ENCODE measurements around the gene RSRC2. TPM values are rescaled to one million over a fixed set of nuclear protein-coding genes. Genes with fewer than 3 reads are reported as not detected.
"Not testable (repeated sequence)": the region's sequence is repeated elsewhere in the genome, so short reads cannot be mapped to it uniquely, and the experiment has no call there.

The RSRC2 gene
- total RNA-seq, 1 donor from 2014 or later = 37.1 TPM

GRCh38 chr12:122471324-122472226 is 55.2 kb downstream of the RSRC2 start:
- peak overlapping the region in 1 of 3 donors; percentile 7 for H3K9ac ChIP-seq (ENCODE audit: low read depth in 1 of 3, low read length in 3 of 3)
- H3K27ac ChIP-seq (ENCODE audit: low read depth, low read length) = peak overlapping the region; percentile 48

GRCh38 chr12:122470576-122470975 is 56.2 kb downstream of the RSRC2 start:
- not testable (repeated sequence) for H3K4me3 ChIP-seq (ENCODE audit: low read length in 3 of 3); H3K9ac ChIP-seq (ENCODE audit: low read depth in 1 of 3, low read length in 3 of 3); H3K4me1 ChIP-seq (ENCODE audit: control insufficient read depth in 3 of 3, insufficient read depth in 3 of 3, low read length in 3 of 3); H3K27ac ChIP-seq (ENCODE audit: low read depth, low read length); H3K9me3 ChIP-seq (ENCODE audit: control insufficient read depth in 3 of 3, low read length in 3 of 3); H3K27me3 ChIP-seq (ENCODE audit: control insufficient read depth in 3 of 3, insufficient read depth in 3 of 3, low read length in 3 of 3)
- peaks cover 21 to 23% (median 21%) of the 10 kb centered on the region in 3 donors for H3K36me3 ChIP-seq (ENCODE audit: control insufficient read depth in 3 of 3, insufficient read depth in 3 of 3, low read length in 3 of 3)

More at GRCh38 chr12:122471324-122472226, 55.2 kb downstream of the RSRC2 start:
- no peaks in the 10 kb centered on the region for H3K9me3 ChIP-seq (ENCODE audit: control insufficient read depth in 3 of 3, low read length in 3 of 3)
- H3K36me3 ChIP-seq (ENCODE audit: control insufficient read depth in 3 of 3, insufficient read depth in 3 of 3, low read length in 3 of 3) = peaks cover 31 to 33% (median 31%) of the 10 kb centered on the region in 3 donors
- H3K4me1 ChIP-seq (ENCODE audit: control insufficient read depth in 3 of 3, insufficient read depth in 3 of 3, low read length in 3 of 3) = peaks cover 0 to 3% (median 3%) of the 10 kb centered on the region in 3 donors
- no peak overlapping the region for H3K4me3 ChIP-seq (ENCODE audit: low read length in 3 of 3)
- no peaks in the 10 kb centered on the region for H3K27me3 ChIP-seq (ENCODE audit: control insufficient read depth in 3 of 3, insufficient read depth in 3 of 3, low read length in 3 of 3)

- H3K4me3 ChIP-seq (ENCODE audit: low read length in 3 of 3); H3K27me3 ChIP-seq (ENCODE audit: control insufficient read depth in 3 of 3, insufficient read depth in 3 of 3, low read length in 3 of 3); H3K4me1 ChIP-seq (ENCODE audit: control insufficient read depth in 3 of 3, insufficient read depth in 3 of 3, low read length in 3 of 3); H3K9ac ChIP-seq (ENCODE audit: low read depth in 1 of 3, low read length in 3 of 3); H3K9me3 ChIP-seq (ENCODE audit: control insufficient read depth in 3 of 3, low read length in 3 of 3); H3K27ac ChIP-seq (ENCODE audit: low read depth, low read length): not testable (repeated sequence)
- peaks cover 16% of the 10 kb centered on the region in 3 donors for H3K36me3 ChIP-seq (ENCODE audit: control insufficient read depth in 3 of 3, insufficient read depth in 3 of 3, low read length in 3 of 3)
These were observed 56.9 kb downstream of the RSRC2 start for GRCh38 chr12:122469856-122470255.

- Histone ChIP-seq H3K27me3 (ENCODE audit: control insufficient read depth in 3 of 3, insufficient read depth in 3 of 3, low read length in 3 of 3) (no peaks in the 10 kb centered on the region), H3K9me3 (ENCODE audit: control insufficient read depth in 3 of 3, low read length in 3 of 3) (no peaks in the 10 kb centered on the region), H3K27ac (ENCODE audit: low read depth, low read length) (no peak overlapping the region), H3K36me3 (ENCODE audit: control insufficient read depth in 3 of 3, insufficient read depth in 3 of 3, low read length in 3 of 3) (peaks cover 0 to 3% (median 2%) of the 10 kb centered on the region in 3 donors), H3K9ac (ENCODE audit: low read depth in 1 of 3, low read length in 3 of 3) (no peak overlapping the region), H3K4me1 (ENCODE audit: control insufficient read depth in 3 of 3, insufficient read depth in 3 of 3, low read length in 3 of 3) (peaks cover 0 to 3% (median 3%) of the 10 kb centered on the region in 3 donors), H3K4me3 (ENCODE audit: low read length in 3 of 3) (no peak overlapping the region)
These were observed 58.8 kb downstream of the RSRC2 start for GRCh38 chr12:122467983-122468382.

GRCh38 chr12:122464317-122465042 is 62.3 kb downstream of the RSRC2 start:
- H3K27ac ChIP-seq (ENCODE audit: low read depth, low read length) = peak overlapping the region; percentile 28
- H3K4me1 ChIP-seq (ENCODE audit: control insufficient read depth in 3 of 3, insufficient read depth in 3 of 3, low read length in 3 of 3) = not testable (repeated sequence)

GRCh38 chr12:122460641-122461040 is 66.1 kb downstream of the RSRC2 start:
- Histone ChIP-seq H3K9ac (ENCODE audit: low read depth in 1 of 3, low read length in 3 of 3) (no peak overlapping the region), H3K27me3 (ENCODE audit: control insufficient read depth in 3 of 3, insufficient read depth in 3 of 3, low read length in 3 of 3) (no peaks in the 10 kb centered on the region), H3K4me1 (ENCODE audit: control insufficient read depth in 3 of 3, insufficient read depth in 3 of 3, low read length in 3 of 3) (no peaks in the 10 kb centered on the region)

More at GRCh38 chr12:122464317-122465042, 62.3 kb downstream of the RSRC2 start:
- not testable (repeated sequence) for H3K9me3 ChIP-seq (ENCODE audit: control insufficient read depth in 3 of 3, low read length in 3 of 3); H3K4me3 ChIP-seq (ENCODE audit: low read length in 3 of 3); H3K27me3 ChIP-seq (ENCODE audit: control insufficient read depth in 3 of 3, insufficient read depth in 3 of 3, low read length in 3 of 3); H3K9ac ChIP-seq (ENCODE audit: low read depth in 1 of 3, low read length in 3 of 3); H3K36me3 ChIP-seq (ENCODE audit: control insufficient read depth in 3 of 3, insufficient read depth in 3 of 3, low read length in 3 of 3)

GRCh38 chr12:122460061-122460460 is 66.7 kb downstream of the RSRC2 start:
- Histone ChIP-seq H3K9ac (ENCODE audit: low read depth in 1 of 3, low read length in 3 of 3) (no peak overlapping the region), H3K27me3 (ENCODE audit: control insufficient read depth in 3 of 3, insufficient read depth in 3 of 3, low read length in 3 of 3) (no peaks in the 10 kb centered on the region), H3K9me3 (ENCODE audit: control insufficient read depth in 3 of 3, low read length in 3 of 3) (no peaks in the 10 kb centered on the region), H3K27ac (ENCODE audit: low read depth, low read length) (no peak overlapping the region), H3K4me3 (ENCODE audit: low read length in 3 of 3) (no peak overlapping the region), H3K4me1 (ENCODE audit: control insufficient read depth in 3 of 3, insufficient read depth in 3 of 3, low read length in 3 of 3) (no peaks in the 10 kb centered on the region), H3K36me3 (ENCODE audit: control insufficient read depth in 3 of 3, insufficient read depth in 3 of 3, low read length in 3 of 3) (no peaks in the 10 kb centered on the region)

More at GRCh38 chr12:122460641-122461040, 66.1 kb downstream of the RSRC2 start:
- Histone ChIP-seq H3K4me3 (ENCODE audit: low read length in 3 of 3) (no peak overlapping the region), H3K27ac (ENCODE audit: low read depth, low read length) (no peak overlapping the region), H3K36me3 (ENCODE audit: control insufficient read depth in 3 of 3, insufficient read depth in 3 of 3, low read length in 3 of 3) (no peaks in the 10 kb centered on the region), H3K9me3 (ENCODE audit: control insufficient read depth in 3 of 3, low read length in 3 of 3) (no peaks in the 10 kb centered on the region)

- Histone ChIP-seq H3K4me3 (ENCODE audit: low read length in 3 of 3) (no peak overlapping the region), H3K27me3 (ENCODE audit: control insufficient read depth in 3 of 3, insufficient read depth in 3 of 3, low read length in 3 of 3) (no peaks in the 10 kb centered on the region), H3K9ac (ENCODE audit: low read depth in 1 of 3, low read length in 3 of 3) (no peak overlapping the region), H3K4me1 (ENCODE audit: control insufficient read depth in 3 of 3, insufficient read depth in 3 of 3, low read length in 3 of 3) (no peaks in the 10 kb centered on the region), H3K36me3 (ENCODE audit: control insufficient read depth in 3 of 3, insufficient read depth in 3 of 3, low read length in 3 of 3) (no peaks in the 10 kb centered on the region), H3K9me3 (ENCODE audit: control insufficient read depth in 3 of 3, low read length in 3 of 3) (no peaks in the 10 kb centered on the region), H3K27ac (ENCODE audit: low read depth, low read length) (no peak overlapping the region)
These were observed 67.5 kb downstream of the RSRC2 start for GRCh38 chr12:122459211-122459610.

GRCh38 chr12:122458105-122459035 is 68.4 kb downstream of the RSRC2 start:
- no peak overlapping the region for H3K4me3 ChIP-seq (ENCODE audit: low read length in 3 of 3)
- H3K9me3 ChIP-seq (ENCODE audit: control insufficient read depth in 3 of 3, low read length in 3 of 3) = no peaks in the 10 kb centered on the region
- peaks cover 0 to 6% (median 0%) of the 10 kb centered on the region in 3 donors for H3K4me1 ChIP-seq (ENCODE audit: control insufficient read depth in 3 of 3, insufficient read depth in 3 of 3, low read length in 3 of 3)
- H3K9ac ChIP-seq (ENCODE audit: low read depth in 1 of 3, low read length in 3 of 3) = no peak overlapping the region
- H3K27me3 ChIP-seq (ENCODE audit: control insufficient read depth in 3 of 3, insufficient read depth in 3 of 3, low read length in 3 of 3) = no peaks in the 10 kb centered on the region
- no peak overlapping the region for H3K27ac ChIP-seq (ENCODE audit: low read depth, low read length)
- H3K36me3 ChIP-seq (ENCODE audit: control insufficient read depth in 3 of 3, insufficient read depth in 3 of 3, low read length in 3 of 3) = no peaks in the 10 kb centered on the region
